ENCODE results near the gene ZNF318.

DNA sequence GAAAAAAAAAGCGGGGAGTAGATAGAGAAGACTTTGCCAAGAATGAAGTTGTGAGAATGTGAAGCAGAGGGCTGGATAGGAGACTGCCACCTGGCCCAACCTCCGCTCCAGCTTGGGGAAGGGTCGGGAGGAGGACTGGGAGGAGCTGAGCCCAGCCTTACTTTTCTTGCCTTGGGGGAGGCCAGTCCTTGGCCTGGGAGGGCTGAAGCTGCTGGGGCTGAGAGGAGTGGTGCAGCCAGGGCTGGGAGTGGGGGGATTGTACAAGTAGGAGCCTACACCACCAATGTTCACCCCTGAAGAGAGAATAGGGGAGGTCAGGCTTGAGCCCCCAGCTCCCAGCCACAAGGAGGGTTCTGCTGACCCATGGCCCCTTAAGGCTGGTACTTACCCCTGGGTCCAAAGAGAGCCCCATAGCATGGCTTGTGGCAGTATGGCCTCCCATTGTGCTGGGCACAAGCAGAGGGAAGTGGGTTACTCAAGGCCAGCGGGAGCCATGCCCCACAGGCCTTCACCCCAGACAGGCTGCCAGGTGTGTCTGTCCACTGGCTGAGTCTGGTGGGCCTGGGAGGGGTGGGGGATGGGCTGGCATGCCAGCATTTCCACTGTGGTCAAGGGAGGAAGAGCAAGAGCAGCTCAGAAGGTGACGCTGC, 61.9 kb downstream of the ZNF318 start:
- no peak for TF ChIP-seq EHMT2 (IDR thresholded peaks at IDR 0.05; ENCODE audit: low read depth)
- no peak for TF ChIP-seq CTCF (IDR thresholded peaks at IDR 0.05)
- no peak for TF ChIP-seq RAD21 (conservative IDR thresholded peaks at IDR 0.05 in 1 of 2, IDR thresholded peaks at IDR 0.05 in 1 of 2)

All from A549 (cell line).